Right renal pelvis (tissue), 4 donors: ENCODE results near the gene TSSK2. TPM values are rescaled to one million over a fixed set of nuclear protein-coding genes. Genes with fewer than 3 reads are reported as not detected.
"Not testable (repeated sequence)": the region's sequence is repeated elsewhere in the genome, so short reads cannot be mapped to it uniquely, and the experiment has no call there.

Experiments used
- DNase-seq, 4 donors: peaks; one replicate each; pipeline ENCODE4 v3.0.0-alpha.2; 2013; ENCODE audit warnings: low read depth in 4 of 4, low spot score in 3 of 4, missing footprints in 1 of 4
- polyA plus RNA-seq, 4 donors: library from polyadenylated mRNA; unstranded; fragments of 120-200 nt; gene quantifications; one replicate each; pipeline ENCODE4 v1.2.1, GENCODE V29; 2013; ENCODE audit not compliant: insufficient read length in 4 of 4

TSSK2 gene
- polyA plus RNA-seq, 4 donors = not detected

GRCh38 chr22:19137384-19138216 is 6.5 kb downstream of the TSSK2 start:
- DNase-seq = no peak

- no peak for DNase-seq
Observed at GRCh38 chr22:19138217-19139000, 7.3 kb downstream of the TSSK2 start.

DNA sequence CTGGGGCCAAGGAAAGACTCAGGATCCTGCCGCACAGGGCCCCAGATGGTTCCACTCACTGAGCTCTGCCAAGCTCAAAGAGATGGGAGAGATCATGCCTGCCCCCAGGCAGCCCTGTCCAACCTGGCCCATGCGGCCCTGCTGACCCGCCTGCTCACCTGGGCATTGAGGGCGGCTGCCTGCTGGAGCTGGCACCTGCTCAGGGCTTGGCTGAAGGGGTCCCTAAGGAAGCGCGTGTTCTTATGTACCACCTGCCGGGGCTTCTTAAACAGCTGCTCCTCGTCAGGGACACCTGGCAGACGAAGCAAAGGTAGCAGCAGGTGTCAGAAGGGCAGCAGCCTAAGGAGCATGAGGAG is 7.9 kb downstream of the TSSK2 start:
- no peak for DNase-seq

- DNase-seq = no peak
Observed at GRCh38 chr22:19139974-19140373, 8.9 kb downstream of the TSSK2 start.

DNA sequence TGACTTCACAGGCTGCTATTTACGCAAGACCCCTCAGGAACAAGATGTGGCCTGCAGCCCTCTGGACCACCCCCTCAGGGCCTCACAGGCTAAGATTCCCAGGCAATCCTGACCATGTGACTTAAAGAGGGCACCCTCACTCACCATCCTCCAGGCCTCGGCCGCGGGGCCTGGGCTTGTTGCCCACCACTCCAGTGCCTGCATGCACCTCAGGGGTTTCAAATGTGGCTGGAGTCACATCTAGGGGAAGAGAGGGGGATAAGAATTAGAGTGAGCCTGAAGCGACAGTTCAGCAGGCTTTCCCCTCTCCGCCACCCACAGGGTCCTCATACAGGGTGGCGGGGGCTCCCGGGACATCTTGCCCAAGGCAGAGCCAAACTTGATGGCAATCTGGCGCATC is 11.3 kb downstream of the TSSK2 start:
- DNase-seq = no peak

DNA sequence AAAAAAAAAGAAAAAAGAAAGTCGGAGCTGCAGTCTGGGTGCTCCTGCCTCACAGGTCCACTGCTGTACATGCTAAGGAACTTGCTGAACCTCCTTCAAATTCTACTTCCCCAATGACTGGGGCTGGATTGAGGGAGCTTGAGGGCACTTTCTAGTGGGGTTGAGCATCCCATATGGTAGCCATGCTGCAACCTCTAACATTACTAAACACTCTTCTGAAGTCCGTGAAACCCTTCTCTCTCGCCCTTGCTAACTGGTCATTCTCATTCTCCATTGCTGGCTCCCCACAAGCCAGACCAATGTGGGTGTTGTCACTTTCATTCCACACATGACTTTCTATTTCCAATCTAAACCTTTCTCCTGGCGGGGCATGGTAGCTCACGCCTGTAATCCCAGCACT is 12.1 kb downstream of the TSSK2 start:
- no peak for DNase-seq

- DNase-seq = no peak
Observed at GRCh38 chr22:19143967-19144400, 12.9 kb downstream of the TSSK2 start.

DNA sequence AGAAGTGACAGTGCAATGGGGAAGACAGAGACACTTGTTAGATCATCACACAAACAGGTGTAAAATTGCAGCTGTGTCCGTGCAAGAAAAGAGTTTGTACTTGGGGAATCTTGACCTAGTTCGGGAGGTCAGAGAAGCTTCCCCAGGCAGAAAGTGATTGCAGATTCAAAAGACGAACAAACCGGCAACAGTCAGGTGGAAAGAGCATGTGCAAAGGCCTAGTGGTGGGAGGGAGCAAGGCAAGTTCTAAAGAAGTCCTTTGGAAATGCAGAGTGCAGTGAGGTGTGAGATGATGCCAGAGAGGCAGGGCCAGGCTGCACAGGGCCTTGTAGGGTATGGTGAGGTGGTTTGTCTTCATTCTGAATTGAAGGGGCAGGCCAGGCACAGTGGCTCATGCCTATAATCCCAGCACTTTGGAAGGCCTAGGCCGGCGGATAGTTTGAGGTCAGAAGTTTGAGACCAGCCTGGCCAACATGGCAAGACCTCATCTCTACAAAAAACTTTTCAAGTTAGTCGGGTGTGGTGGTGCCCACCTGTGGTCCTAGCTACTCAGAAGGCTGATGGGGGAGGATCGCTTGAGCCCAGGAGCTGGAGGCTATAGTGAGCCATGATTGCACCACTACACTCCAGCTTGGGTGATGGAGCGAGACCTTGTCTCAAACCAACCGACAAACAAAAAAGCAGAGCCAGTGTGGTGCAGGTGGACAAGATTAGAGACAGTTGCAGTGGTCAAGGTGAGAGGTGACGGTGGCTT is 15.3 kb downstream of the TSSK2 start:
- DNase-seq = no peak

- DNase-seq = no peak
Observed at GRCh38 chr22:19147195-19147780, 16.2 kb downstream of the TSSK2 start.

DNA sequence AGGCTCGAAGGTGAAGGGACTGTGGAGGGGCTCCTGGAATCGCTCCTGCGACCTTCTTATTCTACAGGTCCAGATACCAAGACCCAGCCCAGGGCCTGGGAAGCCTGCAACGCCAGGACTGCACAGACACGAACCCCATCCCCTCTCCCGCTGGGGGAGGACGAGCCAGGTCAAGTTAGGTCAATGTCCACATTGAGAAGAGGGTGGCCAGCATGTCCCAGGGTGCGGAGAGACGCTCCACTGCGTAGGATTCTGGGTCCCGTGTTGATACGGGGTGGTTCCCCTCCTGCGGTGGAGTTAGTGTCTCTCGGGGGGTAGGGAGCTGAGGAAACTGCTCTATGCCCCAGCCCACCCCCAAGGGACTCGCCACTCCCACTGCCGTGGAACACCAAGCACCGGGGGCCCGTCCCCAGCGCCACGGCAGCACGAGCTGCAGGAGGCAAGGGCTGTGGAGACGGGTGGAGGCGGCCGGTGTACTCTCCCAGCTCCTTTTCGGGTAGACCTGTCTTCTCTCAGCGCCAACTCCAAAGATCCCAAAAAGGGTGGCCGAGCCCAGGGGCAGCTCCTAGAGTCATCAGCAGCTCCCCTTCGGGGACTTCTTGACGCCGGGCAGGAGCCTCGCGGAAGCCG is 17.4 kb downstream of the TSSK2 start:
- no peak for DNase-seq

DNA sequence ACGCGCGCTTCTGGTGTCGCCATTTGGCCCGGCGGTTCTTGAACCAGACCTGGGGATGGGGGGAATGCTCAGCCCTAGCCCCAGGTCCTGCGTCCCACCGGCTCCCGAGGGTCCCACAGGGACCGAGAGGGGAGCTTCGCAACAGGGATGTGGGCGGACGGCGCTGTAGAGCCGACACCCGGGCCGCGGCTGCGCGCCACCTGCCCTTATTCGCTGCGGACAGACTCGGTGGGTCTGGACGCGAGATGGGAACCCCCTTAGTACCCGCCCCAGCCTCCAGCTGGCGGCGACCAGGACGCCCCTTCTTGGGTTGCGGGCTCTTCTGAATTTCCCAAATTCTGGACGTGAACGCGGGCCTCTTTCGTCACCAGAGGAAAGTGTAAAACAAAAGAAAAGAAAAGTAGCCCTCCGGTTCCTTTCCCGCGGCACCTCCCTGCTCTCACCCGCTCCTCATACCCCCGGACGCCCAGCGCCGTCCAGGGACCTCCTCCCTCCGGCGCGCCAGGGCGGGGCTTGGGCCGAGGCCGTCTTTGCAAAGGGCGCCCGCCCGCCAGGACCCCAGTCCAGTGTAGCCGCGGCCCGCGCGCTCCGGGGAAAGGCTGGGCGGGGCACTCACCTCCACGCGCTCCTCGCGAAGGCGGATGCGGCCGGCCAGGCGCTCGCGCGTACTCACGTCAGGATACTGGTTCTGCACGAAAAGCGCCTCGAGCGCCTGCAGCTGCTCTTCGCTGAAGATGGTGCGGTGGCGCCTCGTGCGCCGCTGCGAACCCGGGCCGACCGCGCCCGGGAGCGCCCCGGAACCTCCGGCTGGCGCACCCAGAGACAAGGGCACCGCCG is 18.2 kb downstream of the TSSK2 start:
- DNase-seq = no peak

GRCh38 chr22:19149991-19150390 is 18.9 kb downstream of the TSSK2 start, which contains the start of gene GSC2:
Gene GSC2, minus strand, starts transcription at chr22:19150292. Its CDS starts 9 bp downstream, at chr22:19150283.
- DNase-seq = no peak

GRCh38 chr22:19150482-19151328 is 19.6 kb downstream of the TSSK2 start:
- no peak for DNase-seq

DNA sequence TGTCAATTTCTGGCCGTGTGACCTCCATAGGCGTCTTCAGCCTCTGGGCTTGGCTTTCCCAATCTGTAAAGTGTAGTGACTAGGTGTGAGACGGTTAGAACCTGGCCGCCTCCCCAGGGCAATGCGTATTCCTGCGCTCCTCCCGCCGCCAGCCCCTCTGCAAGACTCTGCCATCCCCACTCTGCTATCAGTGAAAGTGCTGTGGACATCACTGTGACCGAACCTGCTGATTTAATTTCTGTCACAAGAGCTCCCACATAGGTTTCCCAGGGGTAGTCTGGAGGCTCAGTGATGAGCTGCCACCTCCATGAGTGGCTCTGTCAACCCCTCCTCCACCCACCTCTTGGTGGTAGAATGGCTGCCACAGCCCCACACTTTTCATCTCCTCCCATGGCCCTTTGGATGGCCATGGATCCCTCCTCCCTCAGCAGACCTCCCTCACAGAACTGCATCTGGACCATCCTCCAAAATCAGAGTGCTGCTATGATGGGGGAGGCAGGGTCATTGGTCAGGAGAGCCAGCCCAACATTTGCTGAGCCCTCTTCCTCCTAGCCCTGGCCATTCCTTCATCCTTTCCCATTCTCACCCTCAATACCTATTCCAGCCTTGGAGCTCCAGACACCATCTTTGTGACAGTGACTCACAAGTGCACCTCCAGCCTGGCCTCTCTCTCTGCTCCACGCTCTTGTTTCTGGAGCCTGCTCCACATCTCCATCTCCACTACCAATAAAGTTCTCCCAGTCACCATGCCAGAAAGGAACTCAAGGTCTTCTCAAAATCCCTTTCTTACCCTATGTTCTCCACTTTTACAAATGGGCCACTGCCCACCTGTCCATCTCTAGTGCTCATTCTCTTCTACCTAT is 20.5 kb downstream of the TSSK2 start:
- no peak for DNase-seq

- DNase-seq = no peak
Observed at GRCh38 chr22:19152942-19153883, 22.1 kb downstream of the TSSK2 start.

DNA sequence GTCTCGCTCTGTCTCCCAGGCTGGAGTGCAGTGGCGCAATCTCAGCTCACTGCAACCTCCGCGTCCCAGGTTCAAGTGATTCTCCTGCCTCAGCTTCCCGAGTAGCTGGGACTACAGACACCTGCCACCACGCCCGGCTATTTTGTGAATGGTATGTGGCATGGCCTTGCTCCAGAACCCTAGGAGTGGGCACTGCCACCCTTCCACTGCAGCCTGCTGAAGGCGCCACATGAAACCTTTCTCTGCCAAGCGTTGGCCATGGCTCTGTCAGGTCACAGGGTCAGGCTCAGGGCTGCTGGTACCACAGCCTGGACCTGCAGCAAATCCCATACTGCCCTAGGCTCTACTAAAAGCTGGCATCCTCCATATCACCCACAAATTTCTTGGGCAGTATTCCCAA is 25.0 kb downstream of the TSSK2 start:
- not testable (repeated sequence) for DNase-seq
